C4-2B (cell line): ENCODE measurements around the gene SYTL4.
A peak's percentile ranks its signal among the peaks of the same experiment; 100 is the strongest.

Source experiments
- ZFX ChIP-seq: fragments of 450-650 bp; IDR thresholded peaks from 2 replicates; pipeline ENCODE4 v1.6.1; 2017
- TF ChIP-seq, protein P1 (sequence below): fragments of 450-650 bp; conservative IDR thresholded peaks from 2 replicates; pipeline ENCODE4 v1.5.1; 2017; ENCODE audit warnings: mild to moderate bottlenecking

DNA sequence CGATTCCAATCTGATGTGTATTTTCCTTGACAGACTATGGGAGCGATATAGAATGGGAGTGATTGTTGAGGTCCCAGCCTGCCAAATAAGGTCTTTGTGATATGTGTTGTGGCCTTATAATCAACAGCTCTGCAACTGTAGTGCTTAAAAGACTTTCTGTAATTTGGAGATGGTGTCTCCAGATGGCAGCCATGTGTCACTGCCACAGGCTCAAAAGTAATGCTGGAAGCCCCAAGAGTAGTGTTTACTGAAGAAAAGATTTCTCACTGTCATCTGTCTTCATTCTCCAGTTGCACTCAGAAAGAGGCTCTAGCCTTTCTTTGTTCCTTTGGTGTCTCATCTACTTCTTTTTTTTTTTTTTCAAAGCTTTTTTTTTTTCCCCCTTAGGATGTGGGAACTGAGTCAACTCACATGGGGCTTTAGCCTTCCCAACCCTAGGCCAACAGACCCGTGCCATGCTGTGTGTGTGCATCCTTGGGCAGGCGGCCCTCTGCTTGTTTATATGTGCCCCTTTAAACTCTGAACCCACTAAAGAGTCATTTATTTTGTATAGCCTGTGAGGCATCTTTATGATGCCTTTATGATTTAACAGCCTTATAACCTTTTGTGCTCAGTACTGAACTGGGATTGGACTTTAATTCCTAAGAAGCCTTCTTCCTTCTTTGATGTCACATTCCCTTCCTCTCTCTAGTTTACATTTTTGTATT, 72.3 kb downstream of the SYTL4 start:
- TF ChIP-seq, protein P1, sequence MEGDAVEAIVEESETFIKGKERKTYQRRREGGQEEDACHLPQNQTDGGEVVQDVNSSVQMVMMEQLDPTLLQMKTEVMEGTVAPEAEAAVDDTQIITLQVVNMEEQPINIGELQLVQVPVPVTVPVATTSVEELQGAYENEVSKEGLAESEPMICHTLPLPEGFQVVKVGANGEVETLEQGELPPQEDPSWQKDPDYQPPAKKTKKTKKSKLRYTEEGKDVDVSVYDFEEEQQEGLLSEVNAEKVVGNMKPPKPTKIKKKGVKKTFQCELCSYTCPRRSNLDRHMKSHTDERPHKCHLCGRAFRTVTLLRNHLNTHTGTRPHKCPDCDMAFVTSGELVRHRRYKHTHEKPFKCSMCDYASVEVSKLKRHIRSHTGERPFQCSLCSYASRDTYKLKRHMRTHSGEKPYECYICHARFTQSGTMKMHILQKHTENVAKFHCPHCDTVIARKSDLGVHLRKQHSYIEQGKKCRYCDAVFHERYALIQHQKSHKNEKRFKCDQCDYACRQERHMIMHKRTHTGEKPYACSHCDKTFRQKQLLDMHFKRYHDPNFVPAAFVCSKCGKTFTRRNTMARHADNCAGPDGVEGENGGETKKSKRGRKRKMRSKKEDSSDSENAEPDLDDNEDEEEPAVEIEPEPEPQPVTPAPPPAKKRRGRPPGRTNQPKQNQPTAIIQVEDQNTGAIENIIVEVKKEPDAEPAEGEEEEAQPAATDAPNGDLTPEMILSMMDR: peak; percentile 14
- no peak for TF ChIP-seq ZFX
